Ramos (cell line): ENCODE data around the gene SLC11A1.

ENCODE experiments used
- in situ Hi-C: fragments of 300-500 bp; cut with MboI; formaldehyde crosslinking; loops from one replicate; pipeline ENCODE4 v1.14.3; 2022; ENCODE audit warnings: low sequenced_read_pairs; ENCODE audit not compliant: unreplicated experiment

The SLC11A1 gene

GRCh38 chr2:218366621-218367414 is 15.3 kb upstream of the SLC11A1 start:
- in situ Hi-C loops = no loop called here

GRCh38 chr2:218367415-218368149 is 14.5 kb upstream of the SLC11A1 start:
- in situ Hi-C loops = no loop called here

GRCh38 chr2:218368150-218368528 is 13.9 kb upstream of the SLC11A1 start:
- in situ Hi-C loops = no loop called here

GRCh38 chr2:218368621-218369153 is 13.4 kb upstream of the SLC11A1 start:
- in situ Hi-C loops = no loop called here

GRCh38 chr2:218369330-218369729 is 12.7 kb upstream of the SLC11A1 start:
- in situ Hi-C loops = no loop called here

- in situ Hi-C loops = no loop called here
Observed at GRCh38 chr2:218370410-218371063, 11.5 kb upstream of the SLC11A1 start.

GRCh38 chr2:218371983-218372350 is 10.1 kb upstream of the SLC11A1 start:
- in situ Hi-C loops = no loop called here

- in situ Hi-C loops = no loop called here
Observed at GRCh38 chr2:218374795-218375194, 7.3 kb upstream of the SLC11A1 start.

- in situ Hi-C loops = no loop called here
Observed at GRCh38 chr2:218375212-218375611, 6.9 kb upstream of the SLC11A1 start.

- in situ Hi-C loops = no loop called here
Observed at GRCh38 chr2:218378053-218378452, 4.0 kb upstream of the SLC11A1 start.

- in situ Hi-C loops = no loop called here
Observed at GRCh38 chr2:218382785-218383184, 712 bp downstream of the SLC11A1 start.

- in situ Hi-C loops = no loop called here
Observed at GRCh38 chr2:218383892-218384519, 1.9 kb downstream of the SLC11A1 start.

- in situ Hi-C loops = no loop called here
Observed at GRCh38 chr2:218384975-218385374, 2.9 kb downstream of the SLC11A1 start.

- in situ Hi-C loops = no loop called here
Observed at GRCh38 chr2:218386505-218387368, 4.7 kb downstream of the SLC11A1 start.

- in situ Hi-C loops = no loop called here
Observed at GRCh38 chr2:218387369-218388194, 5.5 kb downstream of the SLC11A1 start.

- in situ Hi-C loops = no loop called here
Observed at GRCh38 chr2:218389333-218390150, 7.5 kb downstream of the SLC11A1 start.

- in situ Hi-C loops = no loop called here
Observed at GRCh38 chr2:218391202-218391601, 9.1 kb downstream of the SLC11A1 start.

GRCh38 chr2:218392459-218392858 is 10.4 kb downstream of the SLC11A1 start:
- in situ Hi-C loops = no loop called here
